Prostate gland (tissue), 2 donors: Measurements from ENCODE around the gene ATXN1.

Source experiments
- POLR2A ChIP-seq: fragments of 450-650 bp; IDR thresholded peaks from one replicate; pipeline ENCODE4 v1.6.1; 2016; ENCODE audit warnings: antibody characterized with exemption, mild to moderate bottlenecking
- POLR2AphosphoS5 ChIP-seq: sonication (generic); formaldehyde crosslinking; IDR thresholded peaks from one replicate; pipeline ENCODE4 v1.6.1; 2017; ENCODE audit warnings: antibody characterized with exemption
- TF ChIP-seq, protein P1 (sequence below), 4 experiments: fragments of 200-600 bp in 2 of 4; fragments of 450-650 bp in 2 of 4; sonication (generic) in 2 of 4; IDR thresholded peaks; 1 replicate in 3 of 4; 2 replicates in 1 of 4; pipeline ENCODE4 v1.5.1; 2016 to 2019; ENCODE audit warnings: antibody characterized with exemption in 4 of 4, mild to moderate bottlenecking in 2 of 4, moderate library complexity in 2 of 4

DNA sequence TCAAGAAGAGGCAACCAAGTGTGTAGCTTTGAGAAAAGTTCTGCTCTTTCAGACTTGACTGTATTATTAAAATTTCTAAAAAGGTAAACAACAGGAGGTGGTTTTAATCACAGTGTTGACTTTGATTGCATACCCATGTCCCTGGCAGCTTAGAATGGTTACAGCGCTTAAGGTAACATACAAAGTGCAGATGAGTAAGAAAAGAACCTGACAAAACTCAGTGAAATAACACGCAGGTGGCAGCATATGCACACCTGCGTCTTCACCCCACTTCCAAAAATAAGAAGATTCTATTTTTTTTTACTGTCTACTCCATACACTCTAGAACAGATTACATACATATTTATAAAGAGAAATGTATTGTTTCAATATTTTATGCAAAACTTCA is 289.4 kb downstream of the ATXN1 start:
- TF ChIP-seq POLR2A (no peak), POLR2AphosphoS5 (no peak)
- TF ChIP-seq, protein P1, sequence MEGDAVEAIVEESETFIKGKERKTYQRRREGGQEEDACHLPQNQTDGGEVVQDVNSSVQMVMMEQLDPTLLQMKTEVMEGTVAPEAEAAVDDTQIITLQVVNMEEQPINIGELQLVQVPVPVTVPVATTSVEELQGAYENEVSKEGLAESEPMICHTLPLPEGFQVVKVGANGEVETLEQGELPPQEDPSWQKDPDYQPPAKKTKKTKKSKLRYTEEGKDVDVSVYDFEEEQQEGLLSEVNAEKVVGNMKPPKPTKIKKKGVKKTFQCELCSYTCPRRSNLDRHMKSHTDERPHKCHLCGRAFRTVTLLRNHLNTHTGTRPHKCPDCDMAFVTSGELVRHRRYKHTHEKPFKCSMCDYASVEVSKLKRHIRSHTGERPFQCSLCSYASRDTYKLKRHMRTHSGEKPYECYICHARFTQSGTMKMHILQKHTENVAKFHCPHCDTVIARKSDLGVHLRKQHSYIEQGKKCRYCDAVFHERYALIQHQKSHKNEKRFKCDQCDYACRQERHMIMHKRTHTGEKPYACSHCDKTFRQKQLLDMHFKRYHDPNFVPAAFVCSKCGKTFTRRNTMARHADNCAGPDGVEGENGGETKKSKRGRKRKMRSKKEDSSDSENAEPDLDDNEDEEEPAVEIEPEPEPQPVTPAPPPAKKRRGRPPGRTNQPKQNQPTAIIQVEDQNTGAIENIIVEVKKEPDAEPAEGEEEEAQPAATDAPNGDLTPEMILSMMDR (IDR thresholded peaks at IDR 0.05): no peak
